Measurements from ENCODE around the gene OGA.

Gene OGA

DNA sequence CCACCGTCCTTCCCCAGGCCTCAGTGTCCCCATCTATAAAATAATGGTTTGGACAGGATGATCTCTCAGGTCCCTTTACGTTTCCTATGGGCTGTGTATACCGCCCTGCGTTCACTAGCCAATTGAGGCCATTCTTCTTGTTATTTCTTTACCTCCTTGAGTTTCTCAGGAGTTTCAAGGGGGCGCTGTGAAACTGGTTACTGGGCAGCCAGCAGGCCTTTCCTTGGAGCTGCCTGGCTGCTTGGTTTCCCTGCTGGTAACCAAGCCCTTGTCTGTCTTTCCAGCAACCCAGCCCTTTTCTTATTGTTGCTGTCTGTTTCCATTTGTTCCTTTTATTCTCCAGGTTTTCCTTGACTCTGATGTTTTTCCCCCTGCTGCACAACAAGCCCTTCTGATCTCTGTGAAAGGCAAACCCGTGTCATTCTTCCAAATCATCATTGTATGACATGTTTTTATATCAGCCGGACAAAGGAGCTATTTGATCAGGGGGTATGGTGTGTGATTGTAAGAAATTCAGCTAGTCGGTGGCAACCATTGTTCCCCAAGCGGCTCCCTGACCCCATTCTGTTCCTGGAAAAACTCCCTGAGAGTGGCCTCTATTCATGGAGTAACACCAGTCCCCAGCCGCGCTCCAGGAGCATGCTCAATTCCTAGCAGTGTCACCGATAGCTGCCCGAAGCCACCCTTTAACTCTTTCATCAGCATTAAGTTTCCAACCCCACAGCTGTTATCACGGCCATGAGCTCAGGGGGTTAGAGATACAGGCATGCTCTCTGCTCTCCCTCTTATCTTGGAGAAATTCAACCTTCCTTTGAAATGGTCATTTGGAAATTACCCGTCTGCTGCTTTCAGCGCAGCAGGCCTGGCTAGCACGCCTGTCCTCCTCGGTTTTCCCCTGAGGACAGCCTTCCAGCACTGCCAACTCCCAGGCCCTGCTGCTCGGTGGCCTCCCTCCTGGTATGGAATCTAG is 68.9 kb downstream of the OGA start:
- DNase-seq, result no peak

- DNase-seq, result no peak
Measured at GRCh38 chr10:101748496-101748895, 69.7 kb downstream of the OGA start.

DNA sequence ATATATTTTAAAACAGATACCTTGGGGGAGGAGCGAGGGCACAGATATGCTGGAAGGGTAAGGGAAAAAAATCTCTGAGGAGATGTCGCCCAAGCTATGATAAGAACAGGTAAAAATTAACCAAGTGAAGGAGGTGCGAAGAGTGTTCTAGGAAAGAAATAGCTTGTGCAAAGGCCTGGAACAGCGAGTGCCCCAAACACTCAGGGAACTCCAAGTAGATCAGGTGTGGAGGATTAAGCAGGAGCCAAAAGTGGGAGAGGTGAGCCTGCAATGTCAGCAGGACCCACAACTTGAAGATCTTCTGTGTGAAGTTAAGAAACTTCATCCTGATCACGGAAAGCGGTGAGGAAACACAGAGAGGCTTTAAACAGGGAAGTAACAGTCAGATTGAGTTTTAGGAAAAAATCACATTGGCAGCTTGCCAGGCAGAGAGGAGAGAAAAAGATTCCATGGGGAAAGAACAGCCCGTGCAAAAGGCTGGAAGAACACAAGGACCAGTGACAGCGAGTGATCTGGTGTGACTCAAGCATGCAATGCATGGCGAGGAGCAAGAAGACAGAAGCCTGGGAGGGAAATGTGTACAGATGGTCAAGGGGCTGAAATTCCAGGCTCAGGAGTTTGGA is 73.1 kb downstream of the OGA start:
- no peak for DNase-seq

DNA sequence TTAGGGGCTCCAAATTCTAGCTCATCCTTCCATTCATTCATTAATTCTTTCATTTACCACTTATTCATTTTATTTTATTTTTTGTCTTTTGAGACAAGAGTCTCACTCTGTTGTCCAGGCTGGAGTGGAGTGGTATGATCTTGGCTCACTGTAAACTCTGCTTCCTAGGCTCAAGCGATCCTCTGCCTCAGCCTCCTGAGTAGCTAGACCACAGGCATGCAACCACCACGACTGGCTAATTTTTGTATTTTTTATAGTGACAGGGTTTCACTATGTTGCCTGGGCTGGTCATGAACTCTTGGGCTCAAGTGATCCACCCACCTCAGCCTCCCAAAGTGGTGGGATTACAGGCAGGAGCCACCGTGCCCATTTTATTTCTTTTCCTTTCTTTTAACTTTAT is 74.0 kb downstream of the OGA start:
- DNase-seq, result no peak

DNA sequence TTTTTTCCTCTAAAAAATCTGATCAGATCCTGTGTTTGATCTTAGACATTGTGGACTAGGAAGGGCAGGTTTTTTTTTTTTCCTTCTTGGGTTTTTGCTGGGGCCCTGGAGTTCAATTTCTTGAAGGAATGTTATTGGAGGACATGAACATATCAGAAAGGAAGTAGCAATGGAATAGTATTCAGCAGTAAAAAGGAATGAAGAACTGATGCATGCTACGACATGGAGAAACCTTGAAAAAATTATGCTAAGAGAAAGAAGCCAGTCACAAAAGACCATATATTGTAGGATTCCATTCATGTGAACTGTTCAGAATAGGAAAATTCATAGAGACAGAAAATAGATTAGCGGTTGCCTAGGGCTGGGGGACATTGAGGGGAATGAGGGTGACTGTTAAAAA is 76.3 kb downstream of the OGA start:
- DNase-seq, result no peak

DNA sequence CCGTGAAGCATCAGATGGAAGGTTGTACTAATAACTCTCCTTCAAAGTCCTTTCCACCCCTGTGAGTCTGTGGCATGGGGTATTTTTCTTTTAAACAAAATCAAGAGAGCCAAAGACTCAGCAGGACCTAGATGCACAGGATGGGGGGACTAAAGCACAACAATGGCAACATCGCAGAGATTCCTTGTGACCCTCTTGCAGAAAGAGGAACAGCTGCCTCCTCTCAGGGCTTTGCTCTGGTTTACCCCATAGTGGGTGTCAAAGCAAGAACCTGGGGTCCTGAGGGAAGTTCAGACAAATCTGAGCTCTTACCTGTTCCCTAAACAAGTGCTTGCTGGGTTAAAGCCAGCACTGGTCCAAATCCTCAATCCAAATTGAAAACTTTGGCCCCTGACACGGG is 81.6 kb downstream of the OGA start:
- DNase-seq, result no peak

Measured in KG1 (cell line).